Activated CD8-positive, alpha-beta memory T cell treated with anti-CD3 and anti-CD28 coated beads, Interleukin-2, amount 50 U/mL, for 1 hour (primary cell): ENCODE results near the gene NOS3.
"Not testable (repeated sequence)": the region's sequence is repeated elsewhere in the genome, so short reads cannot be mapped to it uniquely, and the experiment has no call there.

Experiments used
- DNase-seq: peaks from one replicate; pipeline ENCODE4 v3.0.0-alpha.2; 2020; ENCODE audit errors: extremely low read depth

Gene NOS3

DNA sequence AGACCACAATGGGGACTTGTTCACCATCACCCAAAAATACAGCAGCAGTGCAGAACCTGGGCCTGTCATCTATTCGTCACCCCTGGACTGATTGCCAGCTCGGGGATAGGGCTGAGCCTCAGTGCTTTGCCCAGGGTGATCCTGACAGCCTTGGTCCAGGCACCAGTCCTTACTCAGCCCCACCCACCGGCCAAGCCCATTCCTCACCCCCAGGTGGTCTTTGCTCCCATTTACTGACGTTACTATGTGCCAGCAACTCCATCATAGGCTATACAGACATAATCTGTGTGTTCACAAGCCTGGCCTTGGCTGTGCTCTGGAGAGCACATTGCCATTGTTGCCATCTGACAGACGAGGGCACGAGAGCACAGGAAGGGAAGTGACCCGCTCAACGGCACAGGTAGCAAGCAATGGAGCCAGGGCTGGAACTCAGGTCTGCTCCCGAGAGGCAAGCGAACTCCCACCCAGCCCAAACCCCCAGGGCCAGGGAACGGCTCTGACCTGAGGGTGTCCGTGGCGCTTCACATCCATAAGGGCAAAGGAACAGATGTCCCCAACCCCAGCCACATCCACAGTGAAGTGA is 26.6 kb downstream of the NOS3 start:
- DNase-seq: no peak

DNA sequence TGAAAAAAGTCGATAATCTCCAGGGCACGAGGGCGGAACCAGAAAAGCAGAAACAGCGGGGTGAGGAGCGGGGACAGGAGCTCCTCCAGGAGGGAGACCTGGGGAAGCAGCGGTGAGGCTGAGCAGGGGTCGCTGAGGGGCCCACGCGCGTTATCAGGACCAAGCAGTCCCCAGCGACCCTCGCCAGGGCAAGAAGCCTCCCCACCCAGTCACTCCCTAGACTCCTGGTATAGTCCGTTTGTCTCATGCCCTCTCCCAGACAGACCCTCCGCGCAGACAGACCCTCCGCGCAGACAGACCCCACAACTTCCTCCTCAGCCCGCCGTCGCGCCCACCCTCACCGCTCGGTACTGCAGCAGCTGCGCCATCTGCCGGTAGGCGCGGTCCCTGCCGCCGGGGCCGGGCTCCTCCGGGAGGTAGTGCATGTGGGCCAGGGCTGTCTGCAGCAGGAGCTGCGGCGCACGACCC is 27.2 kb downstream of the NOS3 start:
- DNase-seq: no peak

DNA sequence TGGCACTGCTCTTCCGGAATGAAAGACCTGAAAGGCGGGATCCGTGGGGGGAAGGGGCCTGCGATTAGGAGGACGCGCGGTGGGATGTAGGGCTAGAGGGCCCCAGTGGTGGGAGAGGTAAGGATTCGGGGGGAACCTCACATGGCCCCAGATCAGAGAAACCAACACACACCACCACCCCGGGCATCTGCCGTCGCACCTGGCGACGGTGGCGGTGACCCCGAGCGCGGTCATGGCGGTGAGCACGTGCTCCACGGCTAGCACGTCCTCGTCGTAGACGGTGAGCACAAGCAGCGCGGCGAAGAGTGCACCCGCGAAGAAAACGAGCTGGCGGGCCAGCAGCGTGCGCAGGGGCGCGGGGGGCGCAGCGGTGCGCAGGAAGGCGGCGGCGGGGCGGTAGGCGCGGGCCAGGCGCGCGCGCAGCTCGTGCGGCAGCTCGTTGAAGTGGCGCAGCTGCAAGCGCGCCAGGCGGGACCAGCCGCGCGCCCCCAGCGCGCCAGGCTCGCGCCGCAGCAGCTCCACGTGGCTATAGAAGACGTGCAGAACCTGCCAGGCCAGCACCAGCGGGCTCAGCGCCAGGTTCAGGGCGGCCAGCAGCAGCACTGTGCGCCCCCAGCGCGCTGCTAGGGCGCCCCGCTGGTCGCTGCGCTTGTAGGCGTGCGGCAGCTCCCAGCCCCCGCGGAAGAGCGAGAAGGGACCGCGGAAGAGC is 27.8 kb downstream of the NOS3 start:
- no peak for DNase-seq

DNA sequence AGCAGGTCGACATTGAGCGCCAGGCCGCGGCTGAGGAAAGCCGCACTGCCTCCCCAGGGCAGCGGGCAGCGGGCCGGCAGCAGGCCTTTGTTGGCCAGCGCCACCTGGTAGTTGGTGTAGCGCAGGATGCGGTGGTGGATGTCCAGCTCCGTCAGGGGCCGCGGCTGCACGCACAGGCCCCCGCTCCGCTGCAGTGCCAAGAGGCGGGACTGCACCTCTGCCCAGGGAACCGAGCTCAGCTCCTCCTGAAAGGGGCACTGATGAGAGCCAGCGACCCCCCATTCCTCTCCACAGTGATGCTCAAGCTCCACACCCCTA is 28.3 kb downstream of the NOS3 start:
- no peak for DNase-seq

DNA sequence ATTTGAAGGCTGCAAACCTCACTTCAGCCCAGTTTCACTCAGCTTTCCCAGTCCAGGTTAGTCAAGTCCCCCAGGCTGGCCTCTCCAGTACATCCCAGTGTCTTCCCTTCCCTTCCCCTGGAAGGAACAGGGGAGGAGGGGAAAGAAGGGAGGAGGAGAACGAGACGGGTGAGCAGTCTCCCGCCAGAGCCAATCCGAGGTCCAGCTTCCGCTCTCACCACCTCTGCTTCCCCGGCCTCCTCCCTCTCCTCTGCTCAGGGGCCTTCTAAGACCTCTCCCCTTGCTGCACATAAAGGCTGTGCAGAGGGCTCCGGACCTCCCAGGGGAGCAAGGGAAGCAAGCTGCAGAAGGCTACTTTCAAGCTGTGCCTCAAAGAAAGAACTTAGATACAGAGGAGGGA is 29.4 kb downstream of the NOS3 start:
- DNase-seq: no peak

DNA sequence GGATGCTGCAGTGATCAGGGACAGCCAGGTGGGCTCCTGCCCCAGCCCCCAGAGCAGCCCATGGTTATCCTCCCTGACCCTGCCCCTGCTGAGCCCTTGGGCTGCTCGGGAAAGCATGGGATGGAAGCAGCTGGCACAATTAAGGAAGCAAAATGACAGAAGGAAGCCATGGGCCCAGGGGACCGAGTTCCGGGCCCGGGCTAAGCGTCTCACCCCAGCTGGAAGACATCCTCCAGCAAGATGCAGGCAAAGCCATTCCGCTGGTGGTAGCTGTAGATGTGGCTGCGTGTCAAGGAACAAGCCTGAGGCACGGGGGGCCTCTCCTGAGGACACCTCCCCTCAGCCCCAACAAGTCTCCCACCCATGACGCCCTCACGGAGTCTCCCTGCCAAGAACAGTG is 32.4 kb downstream of the NOS3 start:
- DNase-seq: no peak

DNA sequence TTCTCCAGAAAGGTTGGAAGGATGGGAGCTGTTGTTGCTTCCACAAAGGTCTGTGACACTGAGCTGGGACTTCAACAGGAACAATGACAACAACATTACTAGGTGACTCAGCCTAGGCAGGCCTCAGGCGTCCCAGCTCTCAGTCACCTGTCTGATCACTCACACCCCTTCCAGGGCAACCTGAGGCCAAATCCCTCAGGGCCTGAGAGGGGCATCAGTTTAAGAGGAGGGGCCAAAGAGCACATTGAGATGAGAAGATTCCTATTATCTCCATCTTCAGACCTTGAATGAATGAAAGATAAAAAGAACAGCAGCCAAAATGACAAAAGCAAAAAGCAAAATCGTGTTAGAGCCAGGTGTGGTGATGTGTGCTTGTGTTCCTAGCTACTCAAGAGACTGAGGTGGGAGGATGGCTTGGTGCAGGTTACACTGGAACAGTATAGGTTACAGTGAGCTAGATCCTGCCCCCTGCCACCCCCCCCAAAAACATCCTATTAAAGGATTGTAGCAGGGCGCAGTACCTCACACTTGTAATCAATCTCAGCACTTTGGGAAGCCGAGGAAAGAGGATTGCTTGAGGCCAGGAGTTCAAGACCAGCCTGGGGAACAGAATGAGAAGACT is 33.7 kb downstream of the NOS3 start, which contains the start of gene ATG9B:
Gene ATG9B (minus strand): TSS at position 60 of the 622 bp plus-strand sequence. CDS start 71 bp downstream, outside the sequence.
- no peak for DNase-seq

DNA sequence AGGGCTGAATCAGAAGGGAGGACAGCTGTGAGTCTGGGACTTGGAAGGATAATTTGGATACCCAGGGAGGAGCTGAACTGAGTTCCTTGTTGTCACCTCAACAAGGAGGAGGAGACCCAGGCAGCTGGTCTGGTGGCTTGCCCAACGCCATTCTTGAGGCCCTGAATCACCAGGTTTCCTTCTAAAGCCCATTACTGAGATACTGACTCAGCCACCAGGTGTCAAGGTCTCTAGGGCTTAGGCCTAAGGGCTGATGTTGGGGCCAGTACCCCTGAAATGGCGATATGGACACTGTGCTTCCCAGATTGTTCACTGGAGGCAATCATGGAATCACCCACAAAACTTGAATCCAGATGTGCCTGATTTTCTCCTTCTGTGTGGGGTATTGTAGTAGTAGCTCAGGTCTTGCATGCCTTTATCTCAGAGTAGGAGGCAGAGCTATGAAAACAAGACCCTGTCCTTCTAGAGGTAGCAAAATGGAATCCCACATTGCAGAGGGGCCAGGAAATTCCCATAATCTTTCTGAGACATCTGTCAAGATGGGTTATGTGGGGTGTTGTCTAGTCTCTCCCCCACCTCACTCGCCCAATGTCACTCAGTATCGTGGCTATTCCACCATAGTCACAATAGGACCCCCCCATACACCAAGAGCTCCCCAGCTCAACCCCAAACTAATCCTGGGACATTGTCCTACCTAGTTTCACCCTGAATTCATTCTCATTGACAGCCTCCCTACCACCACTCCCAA is 35.3 kb downstream of the NOS3 start:
- DNase-seq: no peak

DNA sequence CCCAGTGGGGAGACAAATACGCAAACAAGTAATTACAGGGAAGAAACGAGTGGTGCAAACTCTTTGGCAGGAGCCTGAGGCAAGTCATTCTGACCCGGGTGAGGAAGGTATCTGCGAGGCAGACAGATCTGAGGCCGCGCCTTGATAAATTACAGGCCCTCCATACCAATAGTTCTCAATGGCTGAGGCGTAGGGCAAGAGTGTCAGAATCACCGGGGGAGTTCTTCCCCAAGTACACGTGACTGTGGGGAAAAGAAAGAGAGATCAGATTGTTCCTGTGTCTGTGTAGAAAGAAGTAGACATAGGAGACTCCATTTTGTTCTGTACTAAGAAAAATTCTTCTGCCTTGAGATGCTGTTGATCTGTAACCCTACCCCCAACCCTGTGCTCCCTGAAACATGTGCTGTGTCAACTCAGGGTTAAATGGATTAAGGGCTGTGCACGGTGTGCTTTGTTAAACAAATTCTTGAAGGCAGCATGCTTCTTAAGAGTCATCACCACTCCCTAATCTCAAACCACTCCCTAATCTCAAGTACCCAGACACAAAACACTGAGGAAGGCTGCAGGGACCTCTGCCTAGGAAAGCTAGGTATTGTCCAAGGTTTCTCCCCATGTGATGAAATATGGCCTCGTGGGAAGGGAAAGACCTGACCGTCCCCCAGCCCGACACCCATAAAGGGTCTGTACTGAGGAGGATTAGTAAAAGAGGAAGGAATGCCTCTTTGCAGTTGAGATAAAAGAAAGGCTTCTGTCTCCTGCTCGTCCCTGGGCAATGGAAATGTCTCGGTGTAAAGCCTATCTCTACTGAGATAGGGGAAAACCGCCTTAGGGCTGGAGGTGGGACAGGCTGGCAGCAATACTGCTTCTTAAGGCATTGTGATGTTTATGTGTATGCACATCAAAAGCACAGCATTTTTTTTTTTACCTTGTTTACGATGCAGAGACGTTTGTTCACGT is 36.2 kb downstream of the NOS3 start:
- DNase-seq: not testable (repeated sequence)

DNA sequence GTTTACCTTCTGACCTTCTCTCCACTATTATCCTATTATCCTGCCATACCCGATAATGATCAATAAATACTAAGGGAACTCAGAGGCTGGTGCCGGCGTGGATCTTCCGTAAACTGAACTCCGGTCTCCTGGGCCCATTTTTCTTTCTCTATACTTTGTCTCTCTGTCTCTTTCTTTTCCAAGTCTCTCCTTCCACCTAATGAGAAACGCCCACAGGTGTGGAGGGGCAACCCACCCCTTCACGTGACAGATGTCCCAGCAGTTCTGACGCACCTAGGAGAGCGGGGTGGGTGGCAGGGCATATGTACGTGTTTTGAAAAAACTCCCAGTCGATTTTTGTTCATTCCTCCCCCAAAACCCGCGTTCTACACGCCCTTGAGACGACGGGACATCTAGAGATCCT is 36.9 kb downstream of the NOS3 start:
- not testable (repeated sequence) for DNase-seq

DNA sequence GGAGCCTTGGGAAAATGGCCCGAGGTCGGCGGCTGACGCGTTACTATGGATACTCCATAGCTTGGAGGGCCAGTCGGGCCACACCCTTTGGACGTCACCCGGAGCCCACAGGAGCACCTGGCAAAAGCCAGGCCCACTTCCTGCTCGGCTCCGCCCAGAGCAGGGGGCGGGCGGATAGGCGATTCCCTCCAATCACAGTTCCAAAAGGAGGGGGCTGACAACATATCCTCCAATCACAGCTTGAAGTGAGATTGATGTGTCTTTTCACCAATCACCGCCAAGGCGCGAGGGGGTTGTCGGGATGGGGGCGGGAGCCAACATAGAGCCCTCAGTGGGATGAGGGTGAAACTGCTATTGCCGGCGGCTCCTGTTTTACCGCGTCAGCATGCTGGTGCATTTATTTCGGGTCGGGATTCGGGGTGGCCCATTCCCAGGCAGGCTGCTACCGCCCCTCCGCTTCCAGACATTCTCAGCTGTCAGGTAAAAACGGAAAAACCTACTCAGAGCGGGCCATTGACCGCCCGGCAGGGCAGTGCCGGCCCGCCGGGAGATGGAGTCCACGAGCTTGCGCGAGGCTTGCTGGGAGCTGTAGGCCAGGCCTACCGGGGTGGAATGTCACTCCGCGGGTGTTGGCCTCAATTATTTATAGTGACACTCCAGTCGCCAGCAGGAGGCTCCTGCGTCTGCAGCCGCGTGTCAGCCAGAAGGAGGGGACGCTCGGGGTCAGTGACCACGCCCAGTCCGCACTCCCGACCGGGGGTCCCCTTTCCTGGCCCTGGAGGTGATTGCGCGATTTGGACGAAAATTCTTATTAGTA is 37.5 kb downstream of the NOS3 start, which contains the start of gene ABCB8:
Gene ABCB8 (plus strand): TSS at position 320 of the 817 bp plus-strand sequence. CDS start 66 bp downstream, at position 386.
- peak; percentile 95 for DNase-seq

DNA sequence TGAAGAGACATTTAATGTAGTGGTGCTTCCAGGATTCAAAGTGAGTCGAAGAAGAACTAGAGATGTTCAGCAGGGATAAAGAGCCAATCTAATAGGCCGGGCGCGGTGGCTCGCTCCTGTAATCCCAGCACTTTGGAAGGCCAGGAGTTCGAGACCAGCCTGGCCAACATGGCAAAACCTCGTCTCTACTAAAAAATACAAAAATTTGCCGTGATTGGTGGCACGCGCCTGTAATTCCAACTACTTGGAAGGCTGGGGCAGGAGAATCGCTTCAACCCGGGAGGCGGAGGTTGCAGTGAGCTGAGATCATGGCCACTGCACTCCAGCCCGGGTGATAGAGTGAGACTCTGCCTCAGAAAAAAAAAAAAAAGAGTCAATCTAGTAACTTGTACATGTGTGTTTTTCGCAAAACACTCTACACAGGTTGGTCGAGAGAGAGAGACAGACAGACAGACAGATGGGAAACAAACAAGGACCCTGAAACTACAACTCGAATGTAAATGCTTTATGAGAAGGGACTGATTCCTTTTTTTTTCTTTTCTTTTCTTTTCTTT is 38.2 kb downstream of the NOS3 start:
- DNase-seq: no peak

DNA sequence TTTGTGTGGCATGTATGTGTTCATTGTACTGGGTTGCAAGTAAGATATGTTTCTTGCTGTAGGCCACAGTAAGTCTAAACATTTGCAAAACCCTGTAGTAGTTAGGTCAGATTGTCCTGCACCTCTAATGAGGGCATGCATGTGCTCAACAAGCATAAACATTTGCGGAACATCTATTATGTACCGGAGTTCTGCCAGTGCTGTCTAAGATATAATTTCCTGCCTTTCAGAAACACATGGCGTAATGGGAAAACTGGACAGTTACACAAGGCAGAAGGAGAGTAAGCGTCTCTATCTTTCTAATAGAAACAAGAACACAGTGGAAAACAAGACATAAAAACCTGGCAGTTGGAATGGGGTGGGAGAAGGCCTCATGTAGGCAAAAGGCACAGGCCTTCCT is 40.2 kb downstream of the NOS3 start:
- DNase-seq: no peak

DNA sequence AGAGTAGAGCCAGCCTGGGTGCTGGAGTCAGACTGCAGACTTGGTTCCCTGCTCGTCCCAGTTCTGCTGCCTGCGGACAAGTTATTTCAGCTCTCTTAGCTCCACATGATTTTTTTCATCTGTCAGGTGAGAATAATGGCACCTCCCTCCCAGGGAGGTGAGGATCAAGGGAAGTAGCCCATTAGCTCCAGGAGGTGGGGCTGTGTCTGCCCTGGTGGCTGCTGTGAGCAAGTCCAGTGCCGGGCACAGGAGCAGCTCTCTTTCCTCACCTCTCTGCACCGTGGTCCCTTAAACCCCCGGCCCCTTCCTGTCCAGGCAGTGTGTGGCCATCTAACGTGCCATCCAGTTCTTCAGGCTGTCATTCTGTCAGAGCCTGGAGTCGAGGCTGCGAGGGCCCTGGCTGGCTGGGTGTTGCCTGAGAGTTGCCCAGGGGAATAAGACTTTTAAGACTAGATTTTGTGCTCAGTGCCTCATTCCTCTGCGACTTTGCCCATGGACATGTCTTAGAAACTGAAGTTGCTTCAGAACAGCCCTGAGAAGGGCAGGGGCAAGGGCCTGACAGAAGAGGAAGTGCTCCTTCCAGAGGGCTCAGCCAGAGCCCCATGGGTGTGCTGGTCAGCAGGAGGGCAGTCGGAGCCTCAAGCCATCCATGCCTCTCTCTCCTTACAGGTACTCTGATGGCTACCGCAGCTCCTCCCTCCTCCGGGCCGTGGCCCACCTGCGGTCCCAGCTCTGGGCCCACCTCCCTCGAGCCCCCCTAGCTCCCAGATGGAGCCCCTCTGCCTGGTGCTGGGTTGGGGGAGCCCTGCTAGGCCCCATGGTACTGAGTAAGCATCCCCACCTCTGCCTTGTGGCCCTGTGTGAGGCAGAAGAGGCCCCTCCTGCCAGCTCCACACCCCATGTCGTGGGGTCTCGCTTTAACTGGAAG is 42.4 kb downstream of the NOS3 start:
- DNase-seq: no peak

DNA sequence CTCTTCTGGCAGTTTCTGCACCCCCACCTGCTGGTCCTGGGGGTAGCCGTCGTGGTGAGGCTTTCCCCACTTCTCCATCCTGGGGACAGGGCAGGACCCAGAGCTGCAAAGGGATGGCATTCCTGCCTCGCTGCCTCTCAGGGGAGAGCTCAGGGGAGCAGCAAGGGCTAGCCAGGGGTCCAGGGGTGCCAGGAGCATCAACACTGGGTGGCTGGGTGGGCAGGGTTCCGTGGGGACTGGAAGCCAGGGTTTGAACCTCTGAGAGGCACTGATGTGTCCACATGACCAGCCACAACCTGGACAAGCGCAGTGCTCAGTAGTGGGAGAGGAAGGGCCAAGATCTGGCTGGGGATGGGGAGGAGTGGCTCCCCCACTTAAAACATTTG is 43.0 kb downstream of the NOS3 start:
- DNase-seq: no peak

DNA sequence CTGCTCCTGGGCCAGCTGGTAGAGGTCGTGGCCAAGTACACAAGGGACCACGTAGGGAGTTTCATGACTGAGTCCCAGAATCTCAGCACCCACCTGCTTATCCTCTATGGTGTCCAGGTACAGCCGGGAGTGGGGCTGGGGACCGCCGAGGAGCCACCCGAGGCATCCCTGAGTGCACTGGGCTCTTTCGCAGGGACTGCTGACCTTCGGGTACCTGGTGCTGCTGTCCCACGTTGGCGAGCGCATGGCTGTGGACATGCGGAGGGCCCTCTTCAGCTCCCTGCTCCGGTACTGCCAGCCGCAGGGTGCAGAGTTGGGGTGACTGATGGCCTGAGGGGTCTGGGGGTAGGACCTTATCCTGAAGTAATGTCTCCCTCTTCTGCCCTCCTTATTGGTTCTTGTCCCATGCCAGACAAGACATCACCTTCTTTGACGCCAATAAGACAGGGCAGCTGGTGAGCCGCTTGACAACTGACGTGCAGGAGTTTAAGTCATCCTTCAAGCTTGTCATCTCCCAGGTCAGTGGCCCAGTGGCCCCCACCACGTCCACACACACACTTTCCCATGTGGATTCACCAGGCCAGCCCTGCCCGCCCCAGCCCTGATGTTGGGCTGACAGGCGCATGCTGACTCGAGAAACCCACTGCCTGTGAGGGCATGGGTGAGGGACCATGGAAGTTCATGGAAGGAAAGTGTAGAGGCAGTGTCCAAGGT is 43.7 kb downstream of the NOS3 start:
- DNase-seq: no peak

DNA sequence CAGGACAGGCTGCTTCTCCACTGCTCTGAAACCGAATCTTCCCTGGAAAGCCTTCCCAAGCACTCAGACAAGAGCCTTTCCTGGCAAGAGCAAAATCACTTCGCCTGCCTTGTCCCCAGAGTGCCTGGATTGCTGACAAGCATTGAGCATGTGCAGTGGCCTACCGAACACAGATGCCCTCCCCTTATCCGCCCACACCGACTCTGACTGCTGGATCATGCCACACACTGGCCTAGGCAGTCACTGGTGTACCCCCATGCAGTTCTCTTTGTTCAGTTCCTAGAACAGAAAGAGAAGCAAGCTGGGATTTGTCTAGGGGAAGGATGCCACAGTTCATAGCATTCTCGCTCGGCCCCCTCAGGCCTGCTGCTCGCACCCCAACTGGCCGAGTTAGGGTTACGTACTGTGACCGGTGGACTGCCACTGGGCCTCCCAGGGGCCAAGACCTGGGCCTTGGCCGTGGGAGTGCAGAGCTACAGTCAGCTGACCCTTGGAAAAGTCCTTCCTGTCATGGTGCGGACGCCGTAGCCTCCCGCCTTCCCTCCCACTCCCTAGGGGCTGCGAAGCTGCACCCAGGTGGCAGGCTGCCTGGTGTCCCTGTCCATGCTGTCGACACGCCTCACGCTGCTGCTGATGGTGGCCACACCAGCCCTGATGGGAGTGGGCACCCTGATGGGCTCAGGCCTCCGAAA is 44.4 kb downstream of the NOS3 start:
- no peak for DNase-seq

DNA sequence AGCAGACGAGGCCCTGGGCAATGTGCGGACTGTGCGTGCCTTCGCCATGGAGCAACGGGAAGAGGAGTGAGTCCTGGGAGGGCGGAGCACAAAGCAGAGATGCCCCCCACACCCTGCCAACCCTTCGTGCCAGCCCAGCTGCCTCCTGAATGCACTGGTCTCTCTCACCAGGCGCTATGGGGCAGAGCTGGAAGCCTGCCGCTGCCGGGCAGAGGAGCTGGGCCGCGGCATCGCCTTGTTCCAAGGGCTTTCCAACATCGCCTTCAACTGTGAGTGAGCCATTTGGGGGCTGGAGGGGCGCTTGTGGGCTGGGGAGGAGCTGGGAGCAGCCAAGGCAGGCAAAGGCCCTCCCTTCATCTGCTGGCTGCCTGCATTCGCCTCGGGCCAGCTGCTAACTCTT is 45.1 kb downstream of the NOS3 start:
- DNase-seq: no peak
